H9 (cell line): Measurements from ENCODE around the gene LDHD. TPM values are rescaled to one million over a fixed set of nuclear protein-coding genes. Genes with fewer than 3 reads are reported as not detected.
A peak's percentile ranks its signal among the peaks of the same experiment; 100 is the strongest.

Experiments
- DNase-seq: peaks from one replicate; pipeline ENCODE4 v3.0.0-alpha.2; 2017
- H2AFZ ChIP-seq: one replicate; pipeline ENCODE4 v1.6.1; 2013; ENCODE audit warnings: mild to moderate bottlenecking, low read length, control low read depth, moderate library complexity
- H2AK5ac ChIP-seq: 2 replicates; pipeline ENCODE4 v1.6.1; 2013; ENCODE audit warnings: low read length, control low read depth, mixed read lengths; ENCODE audit not compliant: insufficient read length
- H2BK120ac ChIP-seq: one replicate; pipeline ENCODE4 v1.6.1; 2013; ENCODE audit warnings: low read depth, mild to moderate bottlenecking, low read length, control low read depth, inconsistent platforms; ENCODE audit not compliant: poor library complexity, severe bottlenecking
- H2BK12ac ChIP-seq: 2 replicates; pipeline ENCODE4 v1.6.1; 2013; ENCODE audit warnings: low read length, control low read depth, mixed read lengths, low read depth; ENCODE audit not compliant: insufficient read length
- H2BK15ac ChIP-seq: 2 replicates; pipeline ENCODE4 v1.6.1; 2013; ENCODE audit warnings: low read depth, low read length, control low read depth
- H2BK20ac ChIP-seq: one replicate; pipeline ENCODE4 v1.6.1; 2013; ENCODE audit warnings: low read depth, mild to moderate bottlenecking, low read length, control low read depth, inconsistent platforms; ENCODE audit not compliant: poor library complexity, severe bottlenecking
- H2BK5ac ChIP-seq: 2 replicates; pipeline ENCODE4 v1.6.1; 2013; ENCODE audit warnings: low read length, control low read depth, mixed read lengths; ENCODE audit not compliant: insufficient read length
- H3K14ac ChIP-seq: 2 replicates; pipeline ENCODE4 v1.6.1; 2013; ENCODE audit warnings: low read length, control low read depth; ENCODE audit not compliant: insufficient read depth
- H3K18ac ChIP-seq: 2 replicates; pipeline ENCODE4 v1.6.1; 2013; ENCODE audit warnings: low read depth, mild to moderate bottlenecking, mixed read lengths, low read length, control low read depth; ENCODE audit not compliant: insufficient read length
- H3K23ac ChIP-seq: 2 replicates; pipeline ENCODE4 v1.6.1; 2013; ENCODE audit warnings: low read length, control low read depth, mixed read lengths, low read depth; ENCODE audit not compliant: insufficient read length
- H3K23me2 ChIP-seq: 2 replicates; pipeline ENCODE4 v1.6.1; 2013; ENCODE audit warnings: low read depth, mild to moderate bottlenecking, mixed read lengths, low read length, control low read depth; ENCODE audit not compliant: insufficient read length, poor library complexity, severe bottlenecking
- H3K27ac ChIP-seq: 2 replicates; pipeline ENCODE4 v1.5.1; 2013; ENCODE audit warnings: low read length, control low read depth, mixed read lengths, low read depth; ENCODE audit not compliant: insufficient read length
- H3K27me3 ChIP-seq: 2 replicates; pipeline ENCODE4 v1.6.1; 2013; ENCODE audit warnings: low read length, control low read depth, inconsistent platforms; ENCODE audit not compliant: insufficient read depth
- H3K4ac ChIP-seq: 2 replicates; pipeline ENCODE4 v1.6.1; 2013; ENCODE audit warnings: low read depth, mild to moderate bottlenecking, control low read depth, inconsistent platforms, low read length, moderate library complexity
- H3K4me1 ChIP-seq: 2 replicates; pipeline ENCODE4 v1.6.1; 2013; ENCODE audit warnings: low read length, control low read depth, inconsistent platforms; ENCODE audit not compliant: insufficient read depth
- H3K4me2 ChIP-seq: 2 replicates; pipeline ENCODE4 v1.6.1; 2013; ENCODE audit warnings: low read length, control low read depth, mixed read lengths; ENCODE audit not compliant: insufficient read length, insufficient read depth
- H3K56ac ChIP-seq: 2 replicates; pipeline ENCODE4 v1.6.1; 2013; ENCODE audit warnings: low read depth, mild to moderate bottlenecking, mixed read lengths, low read length, control low read depth; ENCODE audit not compliant: insufficient read length
- H3K79me1 ChIP-seq: 2 replicates; pipeline ENCODE4 v1.6.1; 2013; ENCODE audit warnings: low read depth, mild to moderate bottlenecking, moderate library complexity, low read length, control low read depth, inconsistent platforms; ENCODE audit not compliant: insufficient read depth, poor library complexity, severe bottlenecking
- H3K79me2 ChIP-seq: 2 replicates; pipeline ENCODE4 v1.6.1; 2013; ENCODE audit warnings: low read length, control low read depth, inconsistent platforms; ENCODE audit not compliant: insufficient read depth
- H3K9ac ChIP-seq: 2 replicates; pipeline ENCODE4 v1.6.1; 2013; ENCODE audit warnings: low read length, control low read depth, mixed read lengths; ENCODE audit not compliant: insufficient read length; ENCODE audit errors: extremely low read depth
- H3K9me3 ChIP-seq: one replicate; pipeline ENCODE4 v1.6.1; 2013; ENCODE audit warnings: low read depth, low read length, inconsistent platforms; ENCODE audit not compliant: control insufficient read depth
- H3T11ph ChIP-seq: one replicate; pipeline ENCODE4 v1.6.1; 2013; ENCODE audit warnings: mild to moderate bottlenecking, low read length, control low read depth, inconsistent platforms
- H4K20me1 ChIP-seq: one replicate; pipeline ENCODE4 v1.6.1; 2013; ENCODE audit not compliant: control insufficient read depth, insufficient read length, insufficient read depth
- H4K5ac ChIP-seq: 2 replicates; pipeline ENCODE4 v1.6.1; 2013; ENCODE audit warnings: low read depth, mild to moderate bottlenecking, mixed read lengths, low read length, control low read depth; ENCODE audit not compliant: insufficient read length
- H4K8ac ChIP-seq: replicated peaks from 2 replicates; pipeline ENCODE4 v1.6.1; 2013; ENCODE audit warnings: low read length, control low read depth, mixed read lengths, low read depth; ENCODE audit not compliant: insufficient read length
- H4K91ac ChIP-seq: 2 replicates; pipeline ENCODE4 v1.6.1; 2013; ENCODE audit warnings: low read depth, mild to moderate bottlenecking, moderate library complexity, mixed read lengths, low read length, control low read depth; ENCODE audit not compliant: insufficient read length
- H3K27ac Mint-ChIP-seq, 3 experiments: 2 replicates in 2 of 3; 3 replicates in 1 of 3; pipeline ENCODE4 v1.8.0; 2020 to 2021; ENCODE audit warnings: mixed read lengths in 3 of 3, mild to moderate bottlenecking in 1 of 3, moderate library complexity in 1 of 3
- H3K27me3 Mint-ChIP-seq: 2 replicates; pipeline ENCODE4 v1.8.0; 2021; ENCODE audit warnings: low read depth, mild to moderate bottlenecking, moderate library complexity, mixed read lengths
- H3K36me3 Mint-ChIP-seq, 3 experiments: 2 replicates in 2 of 3; 3 replicates in 1 of 3; pipeline ENCODE4 v1.8.0; 2020 to 2021; ENCODE audit warnings: low read depth in 3 of 3, mixed read lengths in 3 of 3; ENCODE audit not compliant: insufficient read depth in 1 of 3
- H3K4me1 Mint-ChIP-seq, 2 experiments: 2 replicates each; pipeline ENCODE4 v1.8.0; 2020; ENCODE audit warnings: mixed read lengths in 2 of 2
- H3K4me3 Mint-ChIP-seq, 2 experiments: 2 replicates in 1 of 2; 3 replicates in 1 of 2; pipeline ENCODE4 v1.8.0; 2020 to 2021; ENCODE audit warnings: mild to moderate bottlenecking in 2 of 2, mixed read lengths in 2 of 2, moderate library complexity in 1 of 2
- H3K9me3 Mint-ChIP-seq, 2 experiments: 2 replicates in 1 of 2; 3 replicates in 1 of 2; pipeline ENCODE4 v1.8.0; 2020; ENCODE audit warnings: mild to moderate bottlenecking in 2 of 2, mixed read lengths in 2 of 2, moderate library complexity in 1 of 2
- CTCF ChIP-seq: fragments of 200-600 bp; sonication (generic); conservative IDR thresholded peaks from 3 replicates; pipeline ENCODE4 v1.8.0; 2021; ENCODE audit warnings: antibody characterized with exemption, mild to moderate bottlenecking
- WGBS: extraction: QIAGEN DNeasy Blood & Tissue Kit; methylation state at CpG from one replicate; pipeline ENCODE4 v1.1.7; 2013; ENCODE audit warnings: missing lambda C conversion rate, low lambda C conversion rate, mixed read lengths; ENCODE audit not compliant: insufficient read length; ENCODE audit errors: extremely low coverage; 5-methylcytosine and 5-hydroxymethylcytosine counted together
- total RNA-seq: library from RNA; stranded (reverse); gene quantifications from 2 replicates; pipeline ENCODE4 v1.2.1, GENCODE V29; 2021

Gene LDHD
- total RNA-seq, 1 experiment from 2014 or later = 14.7 TPM

GRCh38 chr16:75148311-75149195, 32.0 kb upstream of the LDHD start, which contains the start of gene ZFP1:
ZFP1 (plus strand) TSS chr16:75148524; CDS start chr16:75152952, 4,428 bp downstream.
- H4K91ac ChIP-seq = no peak within 1 kb of the TSS
- TF ChIP-seq CTCF = no peak
- no peak within 1 kb of the TSS for H2AFZ ChIP-seq
- H3K56ac ChIP-seq = no peak within 1 kb of the TSS
- peaks cover 2% of the 10 kb centered on the region for H3K79me1 ChIP-seq
- Mint-ChIP-seq H3K4me3 (peak within 1 kb of the TSS; percentile 91 to 97), H3K27me3 (peaks cover 9% of the 10 kb centered on the region), H3K4me1 (peaks cover 0 to 7% of the 10 kb centered on the region in 2 experiments; a peak in 3 of 4 replicates), H3K9me3 (peaks cover 35 to 41% of the 10 kb centered on the region in 2 experiments), H3K36me3 (peaks cover 36 to 43% (median 37%) of the 10 kb centered on the region in 3 experiments), H3K27ac (peak within 1 kb of the TSS; percentile 89 to 97 (median 97); a peak in 6 of 7 replicates)
- no peak within 1 kb of the TSS for H2BK12ac ChIP-seq
- H3K23ac ChIP-seq = no peak within 1 kb of the TSS
- H3K23me2 ChIP-seq = peaks cover 2% of the 10 kb centered on the region
- no peak within 1 kb of the TSS for H2BK20ac ChIP-seq
- H2BK120ac ChIP-seq = no peak within 1 kb of the TSS
- no peak within 1 kb of the TSS for H4K5ac ChIP-seq
- H4K8ac ChIP-seq = no peak within 1 kb of the TSS
- no CpG with 5 or more reads among the region's 93 CpGs for WGBS
- no peak within 1 kb of the TSS for H3T11ph ChIP-seq
- no peak within 1 kb of the TSS for H2BK15ac ChIP-seq
- no peak within 1 kb of the TSS for H3K4ac ChIP-seq
- DNase-seq = peak; percentile 94
- no peak within 1 kb of the TSS for H3K27ac ChIP-seq
- H2BK5ac ChIP-seq = no peak within 1 kb of the TSS
- peak within 1 kb of the TSS; percentile 87 for H3K18ac ChIP-seq
- H3K79me2 ChIP-seq = peaks cover 7% of the 10 kb centered on the region
- peak within 1 kb of the TSS; percentile 82 for H3K9ac ChIP-seq
- peaks cover 4% of the 10 kb centered on the region for H3K9me3 ChIP-seq
- H3K27me3 ChIP-seq = no peaks in the 10 kb centered on the region
- no peak within 1 kb of the TSS for H2AK5ac ChIP-seq
- no peaks in the 10 kb centered on the region for H4K20me1 ChIP-seq
- H3K4me1 ChIP-seq = no peaks in the 10 kb centered on the region
- peak within 1 kb of the TSS; percentile 65 for H3K4me2 ChIP-seq
- H3K14ac ChIP-seq = peak within 1 kb of the TSS; percentile 82; the same call in 1 of the 2 replicates
